Hepatocyte (in vitro differentiated cells): Measurements from ENCODE around the gene NEK8. TPM values are rescaled to one million over a fixed set of nuclear protein-coding genes. Genes with fewer than 3 reads are reported as not detected.

Experiments used
- DNase-seq: peaks from one replicate; pipeline ENCODE4 v3.0.0-alpha.2; 2016; ENCODE audit warnings: low spot score
- H2AFZ ChIP-seq: fragments of 200-600 bp; sonication (generic); 2 replicates; pipeline ENCODE4 v1.6.0; 2016; ENCODE audit warnings: antibody characterized with exemption, mild to moderate bottlenecking
- H3K27ac ChIP-seq: fragments of 200-600 bp; sonication (generic); 2 replicates; pipeline ENCODE4 v1.5.1; 2016; ENCODE audit warnings: mild to moderate bottlenecking
- H3K27me3 ChIP-seq: fragments of 200-600 bp; sonication (generic); 2 replicates; pipeline ENCODE4 v1.6.1; 2016
- H3K36me3 ChIP-seq: fragments of 200-600 bp; sonication (generic); replicated peaks from 2 replicates; pipeline ENCODE4 v1.5.1; 2016; ENCODE audit warnings: low read depth; ENCODE audit not compliant: insufficient read depth
- H3K4me1 ChIP-seq: fragments of 200-600 bp; sonication (generic); 2 replicates; pipeline ENCODE4 v1.5.1; 2016; ENCODE audit warnings: mild to moderate bottlenecking, moderate library complexity; ENCODE audit not compliant: insufficient read depth
- H3K4me2 ChIP-seq: fragments of 200-600 bp; sonication (generic); 2 replicates; pipeline ENCODE4 v1.6.0; 2016
- H3K4me3 ChIP-seq: fragments of 200-600 bp; sonication (generic); 2 replicates; pipeline ENCODE4 v1.5.1; 2016; ENCODE audit warnings: mild to moderate bottlenecking
- H3K79me2 ChIP-seq: fragments of 200-600 bp; sonication (generic); 2 replicates; pipeline ENCODE4 v1.6.0; 2017; ENCODE audit warnings: mild to moderate bottlenecking
- H3K9me2 ChIP-seq: fragments of 200-600 bp; sonication (generic); replicated peaks from 2 replicates; pipeline ENCODE4 v1.6.0; 2017; ENCODE audit warnings: mild to moderate bottlenecking; ENCODE audit not compliant: insufficient read depth
- H3K9me3 ChIP-seq: fragments of 200-600 bp; sonication (generic); 2 replicates; pipeline ENCODE4 v1.5.1; 2016; ENCODE audit warnings: low read depth, mild to moderate bottlenecking
- H4K20me1 ChIP-seq: fragments of 200-600 bp; sonication (generic); 2 replicates; pipeline ENCODE4 v1.6.0; 2016; ENCODE audit warnings: mild to moderate bottlenecking; ENCODE audit not compliant: insufficient read depth, poor library complexity, severe bottlenecking
- CTCF ChIP-seq: fragments of 200-600 bp; sonication (generic); IDR thresholded peaks from 2 replicates; pipeline ENCODE4 v1.5.1; 2016; ENCODE audit warnings: antibody characterized with exemption, mild to moderate bottlenecking; ENCODE audit not compliant: poor library complexity
- EZH2 ChIP-seq: fragments of 200-600 bp; sonication (generic); IDR thresholded peaks from 2 replicates; pipeline ENCODE4 v1.6.1; 2016; ENCODE audit warnings: antibody characterized with exemption, mild to moderate bottlenecking, borderline replicate concordance
- EZH2phosphoT487 ChIP-seq: fragments of 200-600 bp; sonication (generic); IDR thresholded peaks from one replicate; pipeline ENCODE4 v1.6.1; 2018; ENCODE audit warnings: antibody characterized with exemption, mild to moderate bottlenecking, low read depth, moderate library complexity; ENCODE audit not compliant: unreplicated experiment, severe bottlenecking
- WGBS: methylation state at CpG from one replicate; pipeline ENCODE4 v1.1.6; 2016; ENCODE audit warnings: low lambda C conversion rate; ENCODE audit errors: missing lambda C conversion rate; 5-methylcytosine and 5-hydroxymethylcytosine counted together
- polyA plus RNA-seq: library from polyadenylated mRNA; unstranded; fragments of >200 nt; fragmentation: Nextera tagmentation; extraction: Ambion mirVana; gene quantifications from 2 replicates; pipeline ENCODE4 v1.2.1, GENCODE V29; 2016
- total RNA-seq: library from RNA; depleted of rRNA; stranded (reverse); fragments of >200 nt; gene quantifications from 2 replicates; pipeline ENCODE4 v1.2.3, GENCODE V29; 2014

The NEK8 gene
- total and polyA plus RNA-seq, 2 experiments from 2014 or later: 5.5 to 8.1 TPM

- peaks cover 30% of the 10 kb centered on the region for H3K4me1 ChIP-seq
- H2AFZ ChIP-seq: no peak overlapping the region
- H3K79me2 ChIP-seq: peaks cover 34% of the 10 kb centered on the region
- peak overlapping the region; percentile 85 for H3K4me2 ChIP-seq
- no peaks in the 10 kb centered on the region for H3K9me3 ChIP-seq
- no peaks in the 10 kb centered on the region for H3K9me2 ChIP-seq
- peaks cover 5% of the 10 kb centered on the region for H4K20me1 ChIP-seq
- 79% methylated on average over 7 of the region's 7 CpGs for WGBS
- DNase-seq: no peak
- TF ChIP-seq EZH2phosphoT487 (no peak), EZH2 (no peak), CTCF (no peak)
- no peaks in the 10 kb centered on the region for H3K27me3 ChIP-seq
- H3K4me3 ChIP-seq: no peak overlapping the region
- no peaks in the 10 kb centered on the region for H3K36me3 ChIP-seq
- peak overlapping the region; percentile 97 for H3K27ac ChIP-seq
These were observed 15.7 kb upstream of the NEK8 start for GRCh38 chr17:28712705-28713415.

DNA sequence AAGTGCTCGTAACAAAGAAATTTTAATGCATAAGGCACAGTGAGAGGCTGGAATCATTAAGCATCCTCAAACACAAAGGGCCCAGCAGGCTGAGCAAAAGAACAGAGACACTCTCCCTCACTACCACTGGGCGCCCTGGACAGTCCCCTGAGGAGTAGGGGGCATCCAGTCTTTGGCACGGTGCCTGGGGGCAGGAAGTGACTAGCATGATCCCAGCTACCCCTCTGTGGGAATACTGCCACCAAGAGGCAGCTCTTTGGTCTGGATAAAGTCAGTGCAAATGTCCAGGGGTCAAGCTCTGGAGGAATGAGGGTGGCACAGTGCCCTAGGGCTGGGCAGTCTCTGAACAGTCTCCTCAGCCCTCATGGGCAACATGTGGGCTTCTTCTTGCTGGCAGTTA is 14.3 kb upstream of the NEK8 start:
- TF ChIP-seq EZH2phosphoT487 (no peak), EZH2 (no peak), CTCF (no peak)
- 98% methylated on average over 3 of the region's 3 CpGs for WGBS
- H3K36me3 ChIP-seq: no peaks in the 10 kb centered on the region
- H3K27me3 ChIP-seq: no peaks in the 10 kb centered on the region
- H2AFZ ChIP-seq: no peak overlapping the region
- H3K9me3 ChIP-seq: no peaks in the 10 kb centered on the region
- H3K79me2 ChIP-seq: peaks cover 30% of the 10 kb centered on the region
- H3K4me1 ChIP-seq: peaks cover 40% of the 10 kb centered on the region
- no peak overlapping the region for H3K27ac ChIP-seq
- H4K20me1 ChIP-seq: peaks cover 5% of the 10 kb centered on the region
- no peak overlapping the region for H3K4me2 ChIP-seq
- no peak for DNase-seq
- H3K4me3 ChIP-seq: no peak overlapping the region
- no peaks in the 10 kb centered on the region for H3K9me2 ChIP-seq

DNA sequence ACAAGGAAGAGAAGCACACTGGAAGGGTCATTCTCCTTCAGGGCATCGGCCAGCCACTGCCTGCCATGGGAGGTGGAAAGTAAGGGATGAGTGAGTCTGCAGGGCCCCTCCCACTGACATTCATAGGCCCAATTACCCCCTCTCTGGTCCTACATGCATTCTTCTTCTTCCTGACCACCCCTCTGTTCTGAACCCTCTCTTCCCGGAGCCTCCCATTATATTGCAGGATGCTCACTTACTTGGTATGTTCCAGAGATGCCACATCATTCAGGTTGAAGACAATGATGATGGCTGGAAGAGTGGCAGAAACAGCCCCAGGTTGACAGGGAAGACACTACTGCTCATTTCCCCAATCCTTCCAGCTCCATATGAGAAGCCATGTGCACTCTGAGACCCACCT is 13.4 kb upstream of the NEK8 start:
- peaks cover 26% of the 10 kb centered on the region for H3K79me2 ChIP-seq
- H4K20me1 ChIP-seq: peaks cover 6% of the 10 kb centered on the region
- no peak overlapping the region for H2AFZ ChIP-seq
- H3K4me1 ChIP-seq: peaks cover 33% of the 10 kb centered on the region
- no peaks in the 10 kb centered on the region for H3K27me3 ChIP-seq
- no peak overlapping the region for H3K4me3 ChIP-seq
- no peaks in the 10 kb centered on the region for H3K36me3 ChIP-seq
- 96% methylated on average over 2 of the region's 2 CpGs for WGBS
- TF ChIP-seq CTCF: no peak
- no peak for TF ChIP-seq EZH2phosphoT487
- TF ChIP-seq EZH2: no peak
- H3K27ac ChIP-seq: no peak overlapping the region
- H3K9me3 ChIP-seq: no peaks in the 10 kb centered on the region
- no peaks in the 10 kb centered on the region for H3K9me2 ChIP-seq
- no peak overlapping the region for H3K4me2 ChIP-seq
- no peak for DNase-seq
